Activated T-helper 9 cell treated with anti-CD3 and anti-CD28 coated beads, Interleukin-2, amount 50 U/mL, for 16 hours (primary cell): ENCODE results near the gene NQO1.
"Not testable (repeated sequence)": the region's sequence is repeated elsewhere in the genome, so short reads cannot be mapped to it uniquely, and the experiment has no call there.

Source experiments
- DNase-seq: peaks from one replicate; pipeline ENCODE4 v3.0.0-alpha.2; 2020; ENCODE audit warnings: low read depth

The NQO1 gene

GRCh38 chr16:69741951-69742904 lies 15.9 kb upstream of the NQO1 start:
- no peak for DNase-seq

GRCh38 chr16:69741519-69741918 lies 15.2 kb upstream of the NQO1 start:
- DNase-seq, result no peak

GRCh38 chr16:69732101-69732500 lies 5.7 kb upstream of the NQO1 start:
- no peak for DNase-seq

- DNase-seq, result not testable (repeated sequence)
Observed at GRCh38 chr16:69731280-69731679, 4.9 kb upstream of the NQO1 start.

GRCh38 chr16:69729030-69729429 lies 2.7 kb upstream of the NQO1 start:
- not testable (repeated sequence) for DNase-seq

GRCh38 chr16:69727916-69728270 lies 1.5 kb upstream of the NQO1 start:
- no peak for DNase-seq

GRCh38 chr16:69725480-69726312 lies 664 bp downstream of the NQO1 start:
- DNase-seq, result no peak

GRCh38 chr16:69724981-69725479 lies 1.3 kb downstream of the NQO1 start:
- DNase-seq, result no peak

- no peak for DNase-seq
Observed at GRCh38 chr16:69724414-69724873, 1.9 kb downstream of the NQO1 start.

GRCh38 chr16:69721441-69721957 lies 4.9 kb downstream of the NQO1 start:
- DNase-seq, result no peak

- DNase-seq, result no peak
Observed at GRCh38 chr16:69720822-69721430, 5.4 kb downstream of the NQO1 start.

GRCh38 chr16:69718111-69718764 lies 8.1 kb downstream of the NQO1 start:
- DNase-seq, result no peak

- no peak for DNase-seq
Observed at GRCh38 chr16:69717066-69717465, 9.3 kb downstream of the NQO1 start.

GRCh38 chr16:69712914-69713581 lies 13.3 kb downstream of the NQO1 start:
- no peak for DNase-seq

GRCh38 chr16:69712277-69712676 lies 14.1 kb downstream of the NQO1 start:
- no peak for DNase-seq

- no peak for DNase-seq
Observed at GRCh38 chr16:69711115-69711740, 15.1 kb downstream of the NQO1 start.

- DNase-seq, result no peak
Observed at GRCh38 chr16:69709456-69710084, 16.8 kb downstream of the NQO1 start.

GRCh38 chr16:69707920-69708683 lies 18.3 kb downstream of the NQO1 start:
- no peak for DNase-seq

GRCh38 chr16:69706975-69707340 lies 19.4 kb downstream of the NQO1 start:
- DNase-seq, result no peak
